ENCODE results near the gene TMSB4X. TPM values are rescaled to one million over a fixed set of nuclear protein-coding genes. Genes with fewer than 3 reads are reported as not detected.

TMSB4X gene
- total RNA-seq, 1 donor from 2014 or later: 2,924 TPM

- DNase-seq (ENCODE audit: extremely low spot score, unreplicated experiment): no peak
- Mint-ChIP-seq H3K4me1 (ENCODE audit: unreplicated experiment) (peaks cover 26% of the 10 kb centered on the region), H3K27me3 (ENCODE audit: unreplicated experiment) (no peaks in the 10 kb centered on the region), H3K36me3 (ENCODE audit: unreplicated experiment) (no peaks in the 10 kb centered on the region), H3K4me3 (ENCODE audit: unreplicated experiment) (no peak overlapping the region), H3K9me3 (ENCODE audit: unreplicated experiment) (no peaks in the 10 kb centered on the region), H3K27ac (ENCODE audit: unreplicated experiment) (peak overlapping the region; percentile 96)
- TF ChIP-seq CTCF (IDR thresholded peaks at IDR 0.05): no peak
These were observed 19.9 kb upstream of the TMSB4X start for GRCh38 chrX:12954981-12955380.

GRCh38 chrX:12955882-12956703 is 18.8 kb upstream of the TMSB4X start:
- Mint-ChIP-seq H3K9me3 (ENCODE audit: unreplicated experiment) (no peaks in the 10 kb centered on the region), H3K4me1 (ENCODE audit: unreplicated experiment) (peaks cover 18% of the 10 kb centered on the region), H3K36me3 (ENCODE audit: unreplicated experiment) (no peaks in the 10 kb centered on the region), H3K27me3 (ENCODE audit: unreplicated experiment) (no peaks in the 10 kb centered on the region), H3K27ac (ENCODE audit: unreplicated experiment) (peak overlapping the region; percentile 96), H3K4me3 (ENCODE audit: unreplicated experiment) (no peak overlapping the region)
- TF ChIP-seq CTCF (IDR thresholded peaks at IDR 0.05): no peak
- DNase-seq (ENCODE audit: extremely low spot score, unreplicated experiment): no peak

GRCh38 chrX:12956704-12957534 is 18.0 kb upstream of the TMSB4X start:
- no peaks in the 10 kb centered on the region for H3K9me3 Mint-ChIP-seq (ENCODE audit: unreplicated experiment)
- TF ChIP-seq CTCF (IDR thresholded peaks at IDR 0.05): no peak
- peaks cover 18% of the 10 kb centered on the region for H3K4me1 Mint-ChIP-seq (ENCODE audit: unreplicated experiment)
- H3K27ac Mint-ChIP-seq (ENCODE audit: unreplicated experiment): peak overlapping the region; percentile 96
- H3K36me3 Mint-ChIP-seq (ENCODE audit: unreplicated experiment): no peaks in the 10 kb centered on the region
- H3K27me3 Mint-ChIP-seq (ENCODE audit: unreplicated experiment): no peaks in the 10 kb centered on the region
- H3K4me3 Mint-ChIP-seq (ENCODE audit: unreplicated experiment): no peak overlapping the region
- DNase-seq (ENCODE audit: extremely low spot score, unreplicated experiment): no peak

- H3K4me3 Mint-ChIP-seq (ENCODE audit: unreplicated experiment): no peak overlapping the region
- H3K27ac Mint-ChIP-seq (ENCODE audit: unreplicated experiment): peak overlapping the region; percentile 16
- peaks cover 18% of the 10 kb centered on the region for H3K4me1 Mint-ChIP-seq (ENCODE audit: unreplicated experiment)
- no peaks in the 10 kb centered on the region for H3K36me3 Mint-ChIP-seq (ENCODE audit: unreplicated experiment)
- no peaks in the 10 kb centered on the region for H3K27me3 Mint-ChIP-seq (ENCODE audit: unreplicated experiment)
- DNase-seq (ENCODE audit: extremely low spot score, unreplicated experiment): no peak
- no peaks in the 10 kb centered on the region for H3K9me3 Mint-ChIP-seq (ENCODE audit: unreplicated experiment)
- no peak for TF ChIP-seq CTCF (IDR thresholded peaks at IDR 0.05)
These were observed 16.9 kb upstream of the TMSB4X start for GRCh38 chrX:12958059-12958458.

- H3K27me3 Mint-ChIP-seq (ENCODE audit: unreplicated experiment): no peaks in the 10 kb centered on the region
These were observed 16.4 kb upstream of the TMSB4X start for GRCh38 chrX:12958461-12958860.

More at GRCh38 chrX:12958461-12958860, 16.4 kb upstream of the TMSB4X start:
- H3K27ac Mint-ChIP-seq (ENCODE audit: unreplicated experiment): no peak overlapping the region
- peaks cover 18% of the 10 kb centered on the region for H3K4me1 Mint-ChIP-seq (ENCODE audit: unreplicated experiment)
- no peak for DNase-seq (ENCODE audit: extremely low spot score, unreplicated experiment)
- no peaks in the 10 kb centered on the region for H3K36me3 Mint-ChIP-seq (ENCODE audit: unreplicated experiment)
- H3K4me3 Mint-ChIP-seq (ENCODE audit: unreplicated experiment): no peak overlapping the region
- H3K9me3 Mint-ChIP-seq (ENCODE audit: unreplicated experiment): no peaks in the 10 kb centered on the region
- TF ChIP-seq CTCF (IDR thresholded peaks at IDR 0.05): no peak

Measured in osteocyte (in vitro differentiated cells).